Endodermal cell (in vitro differentiated cells): ENCODE data around the gene ZNF8. TPM values are rescaled to one million over a fixed set of nuclear protein-coding genes. Genes with fewer than 3 reads are reported as not detected.

Experiments
- DNase-seq: peaks from one replicate; pipeline ENCODE4 v3.0.0-alpha.2; 2017
- H3K27ac ChIP-seq: 2 replicates; pipeline ENCODE4 v1.5.1; 2013; ENCODE audit warnings: mild to moderate bottlenecking, low read depth, low read length, moderate library complexity
- H3K27me3 ChIP-seq: 2 replicates; pipeline ENCODE4 v1.6.1; 2013; ENCODE audit warnings: mild to moderate bottlenecking, low read length, moderate library complexity; ENCODE audit not compliant: insufficient read depth, control insufficient read depth, poor library complexity, severe bottlenecking
- H3K36me3 ChIP-seq: 2 replicates; pipeline ENCODE4 v1.7.0; 2013; ENCODE audit warnings: mild to moderate bottlenecking, low read length, moderate library complexity; ENCODE audit not compliant: control insufficient read depth, insufficient read depth
- H3K4me1 ChIP-seq: one replicate; pipeline ENCODE4 v1.7.0; 2013; ENCODE audit warnings: low read length; ENCODE audit not compliant: control insufficient read depth, insufficient read depth
- H3K4me3 ChIP-seq: 2 replicates; pipeline ENCODE4 v1.5.1; 2013; ENCODE audit warnings: mild to moderate bottlenecking, low read length, moderate library complexity
- H3K9ac ChIP-seq: 2 replicates; pipeline ENCODE4 v1.6.1; 2013; ENCODE audit warnings: mild to moderate bottlenecking, low read length, moderate library complexity; ENCODE audit not compliant: poor library complexity, severe bottlenecking; ENCODE audit errors: extremely low read depth
- H3K9me3 ChIP-seq: 2 replicates; pipeline ENCODE4 v1.6.1; 2013; ENCODE audit warnings: mild to moderate bottlenecking, low read length, moderate library complexity; ENCODE audit not compliant: control insufficient read depth
- H3K27ac Mint-ChIP-seq: 2 replicates; pipeline ENCODE4 v1.8.0; 2020; ENCODE audit warnings: mixed read lengths
- H3K27me3 Mint-ChIP-seq: 2 replicates; pipeline ENCODE4 v1.8.0; 2021; ENCODE audit warnings: mild to moderate bottlenecking, mixed read lengths; ENCODE audit not compliant: insufficient read depth
- H3K36me3 Mint-ChIP-seq: 2 replicates; pipeline ENCODE4 v1.8.0; 2020; ENCODE audit warnings: low read depth, mixed read lengths
- H3K4me1 Mint-ChIP-seq: 2 replicates; pipeline ENCODE4 v1.8.0; 2020; ENCODE audit warnings: mixed read lengths
- H3K4me3 Mint-ChIP-seq: 2 replicates; pipeline ENCODE4 v1.8.0; 2020; ENCODE audit warnings: mild to moderate bottlenecking, moderate library complexity, mixed read lengths
- H3K9me3 Mint-ChIP-seq: 2 replicates; pipeline ENCODE4 v1.8.0; 2020; ENCODE audit warnings: mild to moderate bottlenecking, mixed read lengths
- CTCF ChIP-seq: fragments of 200-600 bp; sonication (generic); conservative IDR thresholded peaks from 2 replicates; pipeline ENCODE4 v1.5.0; 2021; ENCODE audit warnings: antibody characterized with exemption, mild to moderate bottlenecking
- WGBS, 2 experiments: methylation state at CpG; one replicate each; pipeline versions ENCODE4 v1.1.5 to v1.1.7; 2013; ENCODE audit warnings: missing lambda C conversion rate in 2 of 2, mixed read lengths in 1 of 2; ENCODE audit not compliant: insufficient coverage in 1 of 2, insufficient read length in 1 of 2; 5-methylcytosine and 5-hydroxymethylcytosine counted together
- total RNA-seq, 2 donors: library from RNA; stranded (reverse); fragmentation: NEBNext Ultra II Directional in 1 of 2; extraction: Animal tissue kit (Norgen Biotek cat#: 25700) in 1 of 2; gene quantifications; 2 replicates in 1 of 2; 3 replicates in 1 of 2; pipeline ENCODE4 v1.2.1, GENCODE V29; 2021

Gene ZNF8
- total RNA-seq, 2 donors from 2014 or later, result 14.4 to 16.1 TPM

DNA sequence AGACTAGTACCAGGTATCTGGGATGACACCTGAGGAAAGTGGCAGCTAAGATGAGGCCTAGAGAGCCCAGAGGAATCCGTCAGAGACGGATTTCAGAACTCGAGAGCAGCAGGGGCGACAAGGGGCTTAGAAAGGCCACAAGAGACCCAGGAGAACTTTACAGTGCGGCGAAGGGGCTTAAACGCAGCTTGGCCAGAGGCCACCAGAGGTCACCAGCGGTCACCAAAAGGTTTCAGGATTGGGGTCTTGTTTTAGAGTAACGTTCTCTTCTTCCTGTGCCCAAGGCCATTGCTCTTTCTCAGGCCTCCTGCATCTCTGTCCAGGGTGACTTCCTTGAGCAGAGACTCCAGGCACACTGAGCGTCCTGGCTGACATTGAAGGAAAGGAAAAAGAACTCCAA lies 50.2 kb downstream of the ZNF8 start:
- H3K4me3 ChIP-seq, result peak overlapping the region; percentile 99
- H3K9me3 ChIP-seq, result no peaks in the 10 kb centered on the region
- no peaks in the 10 kb centered on the region for H3K36me3 ChIP-seq
- H3K27ac Mint-ChIP-seq, result no peak overlapping the region
- peaks cover 17% of the 10 kb centered on the region for H3K4me1 Mint-ChIP-seq
- H3K36me3 Mint-ChIP-seq, result peaks cover 1% of the 10 kb centered on the region
- no peaks in the 10 kb centered on the region for H3K9me3 Mint-ChIP-seq
- peak; percentile 92 for DNase-seq
- peak; percentile 82 for TF ChIP-seq CTCF
- no peaks in the 10 kb centered on the region for H3K27me3 Mint-ChIP-seq
- no peak overlapping the region for H3K9ac ChIP-seq
- WGBS, 2 experiments, result 28 to 38% methylated on average over 6 to 10 of the region's 10 CpGs
- peaks cover 12% of the 10 kb centered on the region for H3K4me1 ChIP-seq
- H3K27ac ChIP-seq, result no peak overlapping the region
- no peaks in the 10 kb centered on the region for H3K27me3 ChIP-seq
- H3K4me3 Mint-ChIP-seq, result no peak overlapping the region

DNA sequence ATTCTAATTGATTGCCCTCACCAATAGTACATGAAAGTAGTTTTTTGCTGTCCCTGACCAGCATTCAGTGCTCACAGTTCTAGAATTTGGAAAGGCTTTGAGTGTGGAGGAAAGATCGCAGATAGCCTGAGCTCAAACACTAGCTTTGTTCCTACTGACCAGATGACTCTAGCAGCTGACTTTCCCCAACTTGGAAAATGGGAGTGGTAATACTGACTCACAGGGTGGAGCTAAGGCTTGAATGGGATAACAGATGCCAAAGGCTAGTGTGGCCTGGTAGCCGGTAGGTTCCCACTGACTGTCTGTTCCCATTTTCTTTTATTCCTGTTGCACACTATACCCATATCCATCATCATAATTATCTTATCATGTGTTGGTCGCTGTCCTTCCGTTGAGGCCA lies 51.7 kb downstream of the ZNF8 start:
- WGBS, 2 experiments, result 81 to 89% methylated on average over 2 to 4 of the region's 4 CpGs
- peak overlapping the region; percentile 22 for H3K27ac Mint-ChIP-seq

DNA sequence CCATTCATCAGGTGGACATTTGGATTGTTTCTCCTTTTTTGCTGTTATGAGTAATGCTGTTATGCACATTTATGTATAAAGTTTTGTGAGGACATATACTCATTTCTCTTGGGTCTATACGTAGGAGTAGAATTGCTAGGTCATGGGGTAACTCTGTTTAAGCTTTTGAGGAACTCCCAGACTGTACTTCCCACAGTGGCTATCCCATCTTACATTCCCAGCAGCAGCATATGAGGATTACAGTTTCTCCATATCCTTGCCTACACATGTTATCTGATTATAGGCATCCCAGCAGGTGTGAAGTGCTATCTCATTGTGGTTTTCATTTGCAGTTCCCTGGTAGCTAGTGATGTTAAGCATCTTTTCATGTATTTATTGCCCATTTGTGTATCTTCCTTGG lies 53.9 kb downstream of the ZNF8 start:
- Mint-ChIP-seq H3K4me3 (no peak overlapping the region), H3K27ac (no peak overlapping the region)
- WGBS, 2 experiments, result 100% methylated on average over 1 of the region's 1 CpG

More for the DNA sequence above, 51.7 kb downstream of the ZNF8 start:
- Histone ChIP-seq H3K27ac (no peak overlapping the region), H3K27me3 (no peaks in the 10 kb centered on the region), H3K9me3 (no peaks in the 10 kb centered on the region), H3K9ac (no peak overlapping the region), H3K36me3 (peaks cover 14% of the 10 kb centered on the region), H3K4me1 (peaks cover 12% of the 10 kb centered on the region), H3K4me3 (no peak overlapping the region)
- Mint-ChIP-seq H3K36me3 (peaks cover 15% of the 10 kb centered on the region), H3K27me3 (no peaks in the 10 kb centered on the region), H3K9me3 (no peaks in the 10 kb centered on the region), H3K4me3 (no peak overlapping the region), H3K4me1 (peaks cover 17% of the 10 kb centered on the region)
- DNase-seq, result no peak
- no peak for TF ChIP-seq CTCF

More for the DNA sequence above, 53.9 kb downstream of the ZNF8 start:
- no peaks in the 10 kb centered on the region for H3K9me3 Mint-ChIP-seq
- Histone ChIP-seq H3K9me3 (no peaks in the 10 kb centered on the region), H3K9ac (no peak overlapping the region), H3K4me3 (no peak overlapping the region), H3K27me3 (no peaks in the 10 kb centered on the region), H3K4me1 (peaks cover 12% of the 10 kb centered on the region), H3K36me3 (peaks cover 30% of the 10 kb centered on the region), H3K27ac (no peak overlapping the region)
- H3K4me1 Mint-ChIP-seq, result peaks cover 17% of the 10 kb centered on the region
- peaks cover 31% of the 10 kb centered on the region for H3K36me3 Mint-ChIP-seq
- H3K27me3 Mint-ChIP-seq, result no peaks in the 10 kb centered on the region
- no peak for DNase-seq
- TF ChIP-seq CTCF, result no peak
